NCI-H2196 treated with DMSO at 0.1 percent for 48 hours (cell line): Measurements from ENCODE around the gene EGLN3.
"Not testable (repeated sequence)": the region's sequence is repeated elsewhere in the genome, so short reads cannot be mapped to it uniquely, and the experiment has no call there.

Experiments
- DNase-seq: peaks from one replicate; lab custom pipeline; 2025; ENCODE audit not compliant: unreplicated experiment; lab: John Stamatoyannopoulos, UW

Gene EGLN3

GRCh38 chr14:33950320-33951182, at the start of gene EGLN3:
Gene EGLN3 (minus strand): TSS chr14:33951074. CDS start chr14:33950752, 322 bp downstream.
- peak; percentile 72 for DNase-seq

GRCh38 chr14:34000396-34000795, 49.5 kb upstream of the EGLN3 start:
- DNase-seq, result no peak

GRCh38 chr14:33999771-34000291, 49.0 kb upstream of the EGLN3 start:
- no peak for DNase-seq

GRCh38 chr14:33997611-33998010, 46.7 kb upstream of the EGLN3 start:
- no peak for DNase-seq

- DNase-seq, result no peak
Measured at GRCh38 chr14:33996462-33996861, 45.6 kb upstream of the EGLN3 start.

- DNase-seq, result no peak
Measured at GRCh38 chr14:33993246-33993645, 42.4 kb upstream of the EGLN3 start.

GRCh38 chr14:33992274-33993007, 41.6 kb upstream of the EGLN3 start:
- no peak for DNase-seq

- no peak for DNase-seq
Measured at GRCh38 chr14:33990790-33991189, 39.9 kb upstream of the EGLN3 start.

GRCh38 chr14:33987565-33988080, 36.7 kb upstream of the EGLN3 start:
- DNase-seq, result no peak

- no peak for DNase-seq
Measured at GRCh38 chr14:33986804-33987203, 35.9 kb upstream of the EGLN3 start.

GRCh38 chr14:33985242-33985641, 34.4 kb upstream of the EGLN3 start:
- DNase-seq, result no peak

- no peak for DNase-seq
Measured at GRCh38 chr14:33979613-33980276, 28.9 kb upstream of the EGLN3 start.

GRCh38 chr14:33978892-33979612, 28.2 kb upstream of the EGLN3 start:
- DNase-seq, result no peak

GRCh38 chr14:33972583-33973081, 21.8 kb upstream of the EGLN3 start:
- no peak for DNase-seq

GRCh38 chr14:33969846-33970245, 19.0 kb upstream of the EGLN3 start:
- DNase-seq, result not testable (repeated sequence)

- DNase-seq, result no peak
Measured at GRCh38 chr14:33968722-33969121, 17.8 kb upstream of the EGLN3 start.

- DNase-seq, result no peak
Measured at GRCh38 chr14:33967138-33967537, 16.3 kb upstream of the EGLN3 start.

- no peak for DNase-seq
Measured at GRCh38 chr14:33966276-33966675, 15.4 kb upstream of the EGLN3 start.

- no peak for DNase-seq
Measured at GRCh38 chr14:33964599-33965317, 13.9 kb upstream of the EGLN3 start.

GRCh38 chr14:33963892-33964291, 13.0 kb upstream of the EGLN3 start:
- no peak for DNase-seq
